HuH-7.5 (cell line): ENCODE measurements around the gene CDH22.

Experiments
- DNase-seq: peaks from one replicate; pipeline ENCODE4 v3.0.0; 2011; ENCODE audit warnings: low spot score

Gene CDH22

GRCh38 chr20:46214824-46215488 is 93.3 kb downstream of the CDH22 start:
- DNase-seq = no peak

GRCh38 chr20:46213946-46214823 is 94.1 kb downstream of the CDH22 start:
- no peak for DNase-seq

GRCh38 chr20:46212876-46213275 is 95.4 kb downstream of the CDH22 start:
- DNase-seq = no peak

GRCh38 chr20:46212252-46212651 is 96.0 kb downstream of the CDH22 start:
- DNase-seq = no peak

GRCh38 chr20:46211331-46211722 is 97.0 kb downstream of the CDH22 start:
- DNase-seq = no peak

GRCh38 chr20:46210672-46211330 is 97.5 kb downstream of the CDH22 start:
- DNase-seq = no peak

- no peak for DNase-seq
Measured at GRCh38 chr20:46209930-46210671, 98.2 kb downstream of the CDH22 start.

- no peak for DNase-seq
Measured at GRCh38 chr20:46207793-46208192, 100.5 kb downstream of the CDH22 start.

GRCh38 chr20:46206992-46207549 is 101.2 kb downstream of the CDH22 start:
- DNase-seq = no peak

GRCh38 chr20:46206025-46206424 is 102.3 kb downstream of the CDH22 start:
- DNase-seq = no peak

GRCh38 chr20:46205349-46205748 is 102.9 kb downstream of the CDH22 start:
- DNase-seq = no peak

- no peak for DNase-seq
Measured at GRCh38 chr20:46204594-46205186, 103.6 kb downstream of the CDH22 start.

GRCh38 chr20:46203510-46203837 is 104.8 kb downstream of the CDH22 start:
- DNase-seq = no peak

- no peak for DNase-seq
Measured at GRCh38 chr20:46202766-46203509, 105.4 kb downstream of the CDH22 start.

- no peak for DNase-seq
Measured at GRCh38 chr20:46200582-46201570, 107.4 kb downstream of the CDH22 start.

- no peak for DNase-seq
Measured at GRCh38 chr20:46199198-46199597, 109.1 kb downstream of the CDH22 start.

- DNase-seq = no peak
Measured at GRCh38 chr20:46196990-46197389, 111.3 kb downstream of the CDH22 start.

- no peak for DNase-seq
Measured at GRCh38 chr20:46195264-46196036, 112.8 kb downstream of the CDH22 start.

GRCh38 chr20:46194409-46194808 is 113.9 kb downstream of the CDH22 start:
- DNase-seq = no peak
